PC-9 (cell line): ENCODE measurements around the gene SLC19A3.

Experiments
- CTCF ChIP-seq: fragments of 200-600 bp; sonication (generic); conservative IDR thresholded peaks from 2 replicates; pipeline ENCODE4 v1.6.1; 2017; ENCODE audit warnings: mixed run types, antibody characterized with exemption, mild to moderate bottlenecking, moderate library complexity
- EZH2 ChIP-seq: fragments of 200-600 bp; sonication (generic); IDR thresholded peaks from 2 replicates; pipeline ENCODE4 v1.8.0; 2017; ENCODE audit warnings: antibody characterized with exemption, low read depth

- TF ChIP-seq CTCF: no peak
- TF ChIP-seq EZH2: no peak
These were observed 73.8 kb downstream of the SLC19A3 start for GRCh38 chr2:227643990-227644551.
